Activated CD4-positive, alpha-beta T cell treated with anti-CD3 and anti-CD28 coated beads, Interleukin-2, amount 50 U/mL, for 1 hour (primary cell): Measurements from ENCODE around the gene NSG2.
"Not testable (repeated sequence)": the region's sequence is repeated elsewhere in the genome, so short reads cannot be mapped to it uniquely, and the experiment has no call there.

Experiments
- DNase-seq: peaks from one replicate; pipeline ENCODE4 v3.0.0-alpha.2; 2020

The NSG2 gene

DNA sequence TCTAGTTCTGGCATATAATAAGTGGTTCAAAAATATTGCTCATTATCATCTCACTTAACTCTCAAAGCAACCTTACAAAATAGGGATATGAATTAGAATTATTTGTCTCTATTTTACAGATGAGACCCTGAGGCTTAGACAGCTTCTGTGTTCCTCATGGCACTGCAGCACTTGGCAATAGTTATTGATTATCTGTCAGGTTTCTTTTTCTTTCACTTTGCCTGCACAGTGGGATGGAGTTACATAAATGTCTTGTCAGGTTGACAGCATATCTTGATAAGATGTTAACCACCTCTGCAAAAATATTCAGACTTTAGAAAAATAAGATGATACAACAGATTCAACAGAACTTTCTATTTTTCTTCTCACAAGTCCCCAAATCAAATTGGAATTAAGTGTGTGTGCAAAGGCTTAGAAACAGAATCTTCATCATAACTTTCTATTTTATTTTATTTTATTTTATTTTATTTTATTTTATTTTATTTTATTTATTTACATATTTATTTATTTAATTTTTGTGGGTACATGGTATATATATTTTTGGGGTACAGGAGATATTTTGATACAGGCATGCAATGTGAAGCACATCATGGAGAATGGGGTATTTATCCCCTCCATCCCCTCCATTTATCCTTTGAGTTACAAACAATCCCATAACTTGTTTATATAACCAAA is 17.7 kb downstream of the NSG2 start:
- DNase-seq, result no peak

DNA sequence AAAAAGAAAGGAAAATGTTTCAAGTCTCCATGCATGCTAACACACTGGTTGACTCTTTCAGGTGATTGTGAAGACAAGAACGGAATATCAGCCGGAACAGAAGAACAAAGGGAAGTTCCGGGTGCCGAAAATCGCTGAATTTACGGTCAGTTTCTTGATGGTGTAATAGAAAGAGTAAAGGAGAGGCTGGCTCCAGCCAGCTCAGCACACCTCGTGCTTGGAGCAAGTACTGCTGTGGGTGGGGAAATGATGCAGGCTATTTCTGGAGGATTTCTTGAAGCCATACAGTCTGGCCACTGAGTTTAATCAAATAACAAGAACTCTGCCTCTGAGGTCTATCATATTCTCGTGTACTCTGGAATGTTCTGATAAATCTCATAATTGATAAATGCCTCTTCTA is 18.7 kb downstream of the NSG2 start:
- DNase-seq, result no peak

DNA sequence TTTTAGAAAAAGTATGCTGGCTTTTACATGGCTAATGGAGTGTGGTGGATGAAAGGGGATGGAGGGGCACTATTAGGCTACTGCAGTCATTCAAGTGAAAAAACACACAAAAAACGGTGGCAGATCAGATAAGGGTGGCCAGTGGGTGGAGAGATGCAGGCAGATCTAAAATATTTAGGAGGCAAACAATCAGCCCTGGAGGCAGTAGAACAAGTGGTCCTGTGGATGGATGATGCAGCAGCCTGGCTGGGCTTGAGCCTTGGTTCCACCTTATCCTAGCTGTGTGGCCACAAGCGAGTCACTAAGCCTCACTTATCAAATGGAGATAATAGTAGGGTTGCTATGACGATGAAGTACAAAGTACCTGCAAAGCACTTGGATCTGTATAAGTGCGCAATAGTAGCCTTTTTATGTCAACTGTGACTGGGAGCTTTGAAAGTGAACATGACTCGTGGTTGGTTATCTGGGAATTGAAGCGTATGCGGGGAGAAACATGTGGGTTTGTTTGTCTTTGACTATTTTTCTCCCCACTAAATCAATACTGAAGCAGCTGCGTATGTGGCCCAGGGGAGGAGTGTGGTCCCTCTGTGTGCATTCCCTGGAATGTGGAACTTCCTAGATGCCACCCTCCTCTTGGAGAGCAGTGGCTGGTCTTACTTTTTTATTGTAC is 20.2 kb downstream of the NSG2 start:
- no peak for DNase-seq

GRCh38 chr5:174067499-174067898 is 22.0 kb downstream of the NSG2 start:
- no peak for DNase-seq

GRCh38 chr5:174071484-174071883 is 26.0 kb downstream of the NSG2 start:
- no peak for DNase-seq

DNA sequence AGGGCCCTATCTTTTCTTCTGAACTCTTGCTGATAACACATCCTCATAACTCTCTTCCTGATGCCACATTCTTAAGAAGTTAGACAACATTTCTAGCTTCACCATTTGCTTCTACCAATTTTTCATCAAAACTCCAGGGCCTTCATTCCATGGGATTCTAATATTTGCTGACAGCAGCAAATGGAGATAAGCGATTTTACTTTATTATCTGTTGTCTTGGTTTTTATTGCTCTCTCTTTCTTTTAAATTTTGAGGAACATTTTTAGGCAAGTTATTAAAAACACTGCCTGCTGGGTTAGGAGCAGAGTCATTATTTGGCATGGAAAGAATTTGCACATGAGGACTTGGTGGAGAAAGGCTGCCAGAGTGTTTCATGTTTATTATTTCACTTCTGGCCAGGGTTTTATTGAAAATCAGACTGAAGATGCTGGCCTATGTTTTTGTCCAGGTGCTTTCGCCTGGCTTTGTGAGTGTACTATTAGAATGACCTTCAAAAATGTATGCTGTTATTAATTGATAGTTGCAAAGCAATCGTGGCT is 27.7 kb downstream of the NSG2 start:
- DNase-seq, result no peak

GRCh38 chr5:174074369-174074768 is 28.9 kb downstream of the NSG2 start:
- DNase-seq, result no peak

DNA sequence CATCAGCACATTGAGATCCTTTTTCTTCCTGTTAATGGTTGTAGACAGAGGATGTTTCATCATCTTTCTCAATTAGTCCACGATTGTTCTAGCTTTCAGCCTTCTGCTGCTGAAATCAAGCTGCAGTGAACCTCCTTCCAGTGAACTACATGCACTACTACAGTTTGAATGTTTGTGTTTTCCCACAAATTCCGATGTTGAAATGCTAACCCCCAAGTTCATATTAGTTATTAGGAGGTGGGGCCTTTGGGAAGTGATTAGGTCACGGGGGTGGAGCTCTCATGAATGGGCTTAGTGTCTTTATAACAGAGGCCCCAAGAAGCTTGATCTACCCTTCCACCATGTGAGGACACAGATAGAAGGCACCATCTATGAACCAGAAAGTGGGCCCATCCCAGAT is 32.9 kb downstream of the NSG2 start:
- DNase-seq, result no peak

DNA sequence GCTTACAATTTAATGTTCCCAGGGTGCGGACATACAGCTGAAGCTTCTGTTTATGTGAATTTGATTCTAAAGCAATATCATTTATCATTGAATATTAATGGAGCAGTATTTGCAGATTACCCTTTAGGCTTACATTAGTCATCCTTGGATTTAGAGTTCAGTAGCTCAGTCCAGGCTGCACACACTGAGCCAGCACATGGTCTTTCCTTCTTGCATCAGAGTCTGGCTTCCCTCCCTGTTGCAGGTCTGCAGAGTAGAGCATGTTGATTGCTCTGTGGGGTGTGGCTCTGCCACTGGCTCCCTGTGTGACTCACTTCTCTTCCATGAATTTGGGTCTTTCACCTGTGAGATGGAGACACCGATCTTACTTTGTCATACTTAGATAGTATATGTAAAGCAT is 36.8 kb downstream of the NSG2 start:
- no peak for DNase-seq

DNA sequence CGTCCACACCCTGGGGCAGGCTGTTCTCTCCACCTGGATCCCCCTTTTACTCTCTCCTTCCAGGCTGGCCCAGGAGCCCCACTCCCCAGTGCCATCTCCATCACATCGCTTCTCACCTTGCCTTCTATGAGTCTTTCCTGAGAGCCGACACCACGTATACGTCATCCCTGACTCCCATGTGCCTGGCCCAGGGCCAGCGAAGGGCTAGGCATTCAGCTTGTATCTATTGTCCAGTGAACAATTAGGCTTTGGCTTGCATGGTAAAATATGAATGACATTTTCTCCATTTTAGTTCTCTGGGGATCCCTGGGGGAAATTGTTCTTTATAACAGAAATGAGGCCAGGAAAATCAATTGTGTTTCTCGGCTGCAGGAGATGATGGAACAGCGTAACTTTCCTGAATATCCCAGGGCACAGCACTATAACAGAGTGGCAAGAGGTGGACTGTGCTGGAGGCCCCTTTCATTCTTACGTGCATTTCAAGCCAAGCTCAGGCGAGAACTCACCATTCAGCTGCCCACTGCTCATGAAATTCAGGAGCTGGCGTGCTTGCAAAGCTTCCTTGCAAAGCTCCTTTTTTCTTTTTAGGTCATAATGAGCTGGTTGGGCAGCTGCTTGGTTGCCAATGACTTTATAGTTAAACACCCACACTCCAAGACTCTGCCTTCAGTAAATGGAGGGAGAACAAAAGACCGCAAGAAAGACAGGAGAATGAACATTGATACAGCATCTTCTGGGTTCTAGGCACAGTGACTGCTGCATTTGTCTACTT is 37.7 kb downstream of the NSG2 start:
- DNase-seq, result no peak

DNA sequence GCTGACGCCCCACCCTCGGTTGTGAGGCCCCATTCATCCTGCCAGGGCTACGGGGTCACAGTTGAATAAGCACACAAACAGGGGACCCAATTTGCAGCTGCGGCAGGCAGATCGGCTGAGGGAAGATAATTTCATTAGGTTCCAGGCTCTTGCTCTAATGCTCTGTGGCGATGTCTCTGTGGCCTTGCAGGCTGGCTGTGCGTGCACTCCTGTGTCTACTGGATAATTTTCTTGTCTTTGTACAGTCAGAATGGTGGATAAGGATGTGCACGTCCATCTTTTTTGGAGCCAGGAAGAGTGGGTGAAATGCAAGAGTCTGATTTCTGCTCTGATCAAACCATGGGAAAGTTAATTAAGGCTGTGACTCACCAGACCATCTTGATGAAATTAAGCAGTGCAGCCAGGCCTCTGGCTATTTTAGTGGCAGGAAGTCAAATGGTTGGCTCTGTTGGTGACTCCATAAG is 39.2 kb downstream of the NSG2 start:
- no peak for DNase-seq

DNA sequence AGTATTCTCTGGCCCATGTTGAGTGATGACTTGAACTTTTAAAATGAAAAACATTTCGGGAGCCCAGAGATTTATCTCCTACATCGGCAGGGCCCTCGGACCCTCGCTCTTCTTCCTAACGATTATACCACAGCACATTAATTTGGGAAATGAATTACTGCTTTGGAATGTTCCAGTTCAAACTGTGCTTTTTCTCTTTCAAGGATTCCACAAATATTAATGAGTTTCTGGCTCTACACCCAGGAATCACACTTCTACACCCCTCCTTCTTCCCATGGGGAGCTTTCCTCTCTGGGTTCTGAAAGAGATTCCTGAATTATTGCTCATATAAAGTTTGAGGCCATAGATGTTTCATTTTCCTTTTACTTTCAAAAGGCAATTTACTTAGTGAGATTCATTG is 41.2 kb downstream of the NSG2 start:
- no peak for DNase-seq

DNA sequence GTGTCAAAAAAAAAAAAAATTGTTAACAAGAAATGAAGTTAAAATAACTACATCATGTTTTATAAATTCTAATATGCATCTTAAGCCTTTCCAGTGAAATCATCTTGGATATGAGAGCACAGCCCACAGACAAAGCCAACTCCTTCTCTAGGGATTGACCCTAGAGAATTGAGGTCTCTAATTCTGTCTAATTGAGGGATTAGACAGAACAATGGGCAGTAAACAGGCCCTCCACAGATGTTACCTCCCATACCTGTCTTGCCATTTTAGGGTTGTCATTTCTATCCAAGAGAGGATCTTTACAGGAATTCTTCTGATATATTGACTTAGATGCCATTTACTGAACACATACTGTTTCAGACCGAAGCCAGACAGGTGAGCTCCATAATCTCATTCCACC is 42.3 kb downstream of the NSG2 start:
- no peak for DNase-seq

GRCh38 chr5:174090129-174090528 is 44.6 kb downstream of the NSG2 start:
- DNase-seq, result no peak

DNA sequence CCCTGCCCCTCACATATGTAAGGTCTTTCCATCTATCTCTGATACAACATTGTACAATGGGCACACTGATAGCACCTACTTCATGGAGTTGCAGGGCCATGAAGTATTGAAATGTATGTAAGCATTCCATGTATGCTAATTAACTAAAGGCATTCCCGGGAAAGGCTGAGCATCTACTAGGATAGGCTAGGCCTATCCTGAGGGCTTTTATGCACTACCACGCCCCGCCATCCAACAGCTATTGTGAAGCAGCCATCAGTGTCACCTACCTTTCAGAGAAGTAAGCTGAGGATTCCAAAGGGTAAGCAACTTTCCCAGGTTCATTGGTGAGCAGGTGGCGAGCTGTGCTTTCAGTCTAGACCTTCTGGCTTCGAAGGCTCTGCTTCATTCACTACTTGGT is 47.6 kb downstream of the NSG2 start:
- no peak for DNase-seq

- DNase-seq, result no peak
These were observed 49.5 kb downstream of the NSG2 start for GRCh38 chr5:174094857-174095606.

DNA sequence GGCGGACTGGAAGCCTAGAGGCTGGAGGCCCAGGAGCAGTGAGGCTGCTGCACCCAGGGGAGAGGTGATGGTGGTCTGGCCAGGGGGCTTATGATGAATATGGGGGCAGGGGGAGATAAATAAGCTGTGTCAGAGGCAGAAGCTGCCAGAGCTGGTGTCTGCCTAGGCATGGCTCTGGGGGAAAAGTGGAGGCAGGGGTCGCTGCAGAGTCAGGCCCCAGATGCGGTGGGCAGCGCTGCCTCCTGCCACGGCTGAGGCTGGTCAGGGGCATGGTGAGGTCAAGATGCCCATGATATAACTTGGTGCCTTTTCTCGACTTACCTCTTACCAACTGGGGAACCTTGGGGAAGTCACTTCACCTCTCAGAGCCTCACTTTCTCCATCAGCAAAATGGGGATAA is 51.1 kb downstream of the NSG2 start:
- DNase-seq, result no peak

GRCh38 chr5:174097486-174098185 is 52.1 kb downstream of the NSG2 start:
- no peak for DNase-seq

DNA sequence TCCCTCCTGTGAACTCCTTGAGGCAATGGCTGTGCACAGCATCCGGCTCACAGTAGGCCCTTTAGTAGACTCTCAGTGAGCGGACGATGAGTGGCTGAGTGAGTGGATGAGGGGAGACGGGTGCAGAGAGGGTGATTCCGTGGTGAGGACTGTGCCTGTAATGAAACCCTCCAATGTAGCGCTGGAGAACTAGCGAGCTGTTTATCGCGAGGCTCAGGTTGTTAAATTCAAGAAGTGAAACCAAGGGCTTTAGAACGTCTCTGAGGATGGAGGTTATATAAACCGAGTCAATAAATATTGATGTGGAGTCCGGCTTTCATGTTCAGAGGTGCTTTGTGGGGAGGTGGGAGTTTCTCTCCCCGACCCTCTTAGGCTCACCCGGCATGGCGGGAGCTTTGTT is 53.2 kb downstream of the NSG2 start:
- no peak for DNase-seq

- no peak for DNase-seq
These were observed 55.0 kb downstream of the NSG2 start for GRCh38 chr5:174100490-174100889.

GRCh38 chr5:174101195-174101730 is 55.8 kb downstream of the NSG2 start:
- no peak for DNase-seq

DNA sequence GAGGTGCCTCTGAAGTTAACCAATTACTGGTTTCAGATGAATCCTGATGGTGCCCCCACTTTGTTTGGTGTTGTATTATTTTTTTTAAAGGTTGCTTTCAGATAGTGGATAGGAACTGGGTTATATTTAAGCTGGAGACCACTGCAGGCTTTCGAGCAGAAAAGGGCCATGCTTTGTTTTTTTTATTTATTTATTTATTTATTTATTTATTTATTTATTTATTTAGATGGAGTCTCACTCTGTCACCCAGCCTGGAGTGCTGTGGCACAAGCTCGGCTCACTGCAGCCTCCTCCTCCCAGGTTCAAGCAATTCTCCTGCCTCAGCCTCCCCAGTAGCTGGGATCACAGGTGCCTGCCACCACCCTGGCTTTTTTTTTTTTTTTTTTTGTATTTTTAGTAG is 57.1 kb downstream of the NSG2 start:
- not testable (repeated sequence) for DNase-seq
